LNCaP clone FGC (cell line): ENCODE measurements around the gene RARA.
"Not testable (repeated sequence)": the region's sequence is repeated elsewhere in the genome, so short reads cannot be mapped to it uniquely, and the experiment has no call there.

ENCODE experiments used
- DNase-seq: peaks from one replicate; pipeline ENCODE4 v3.0.0-alpha.2; 2011; ENCODE audit warnings: low read depth
- H3K4me3 ChIP-seq: 2 replicates; pipeline ENCODE4 v1.5.1; 2011; ENCODE audit warnings: mild to moderate bottlenecking, low read depth, low read length, control low read depth
- TF ChIP-seq, protein P1 (sequence below): IDR thresholded peaks from 2 replicates; pipeline ENCODE4 v1.5.1; 2012; ENCODE audit warnings: mild to moderate bottlenecking; ENCODE audit not compliant: control insufficient read depth, insufficient read depth; ENCODE audit errors: extremely low read depth

Gene RARA

DNA sequence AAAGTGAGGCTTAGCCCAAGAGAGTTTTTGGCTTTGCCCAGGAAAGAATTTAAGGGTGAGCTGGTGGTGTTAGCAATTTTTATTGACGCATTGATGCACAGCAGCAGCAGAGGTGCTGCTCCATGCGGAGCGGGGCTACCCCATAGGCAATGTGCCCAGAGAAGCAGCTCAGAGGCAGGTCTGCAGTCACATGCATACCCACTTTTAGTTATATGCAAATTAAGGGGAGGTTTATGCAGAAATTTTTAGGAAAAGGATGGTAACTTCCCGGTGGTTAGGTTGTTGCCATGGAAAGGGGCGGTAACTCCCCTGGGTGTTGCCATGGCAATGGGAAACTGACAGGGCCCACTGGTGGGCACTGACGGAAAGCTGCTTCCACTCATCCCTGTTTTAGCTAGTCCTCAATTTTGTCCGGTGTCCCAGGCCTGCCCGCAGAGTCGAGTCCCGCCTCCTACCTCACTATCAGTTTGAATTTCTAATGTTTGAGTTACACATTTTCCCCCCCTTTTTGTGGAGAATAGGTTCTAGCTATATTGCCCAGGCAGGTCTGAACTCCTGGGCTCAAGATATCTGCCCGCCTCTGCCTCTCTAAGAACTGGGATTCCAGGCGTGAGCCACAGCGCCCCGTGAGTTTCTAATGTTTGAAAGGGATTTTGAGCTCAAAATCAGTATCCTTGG lies 66.0 kb downstream of the RARA start:
- no peak for DNase-seq
- TF ChIP-seq, protein P1, sequence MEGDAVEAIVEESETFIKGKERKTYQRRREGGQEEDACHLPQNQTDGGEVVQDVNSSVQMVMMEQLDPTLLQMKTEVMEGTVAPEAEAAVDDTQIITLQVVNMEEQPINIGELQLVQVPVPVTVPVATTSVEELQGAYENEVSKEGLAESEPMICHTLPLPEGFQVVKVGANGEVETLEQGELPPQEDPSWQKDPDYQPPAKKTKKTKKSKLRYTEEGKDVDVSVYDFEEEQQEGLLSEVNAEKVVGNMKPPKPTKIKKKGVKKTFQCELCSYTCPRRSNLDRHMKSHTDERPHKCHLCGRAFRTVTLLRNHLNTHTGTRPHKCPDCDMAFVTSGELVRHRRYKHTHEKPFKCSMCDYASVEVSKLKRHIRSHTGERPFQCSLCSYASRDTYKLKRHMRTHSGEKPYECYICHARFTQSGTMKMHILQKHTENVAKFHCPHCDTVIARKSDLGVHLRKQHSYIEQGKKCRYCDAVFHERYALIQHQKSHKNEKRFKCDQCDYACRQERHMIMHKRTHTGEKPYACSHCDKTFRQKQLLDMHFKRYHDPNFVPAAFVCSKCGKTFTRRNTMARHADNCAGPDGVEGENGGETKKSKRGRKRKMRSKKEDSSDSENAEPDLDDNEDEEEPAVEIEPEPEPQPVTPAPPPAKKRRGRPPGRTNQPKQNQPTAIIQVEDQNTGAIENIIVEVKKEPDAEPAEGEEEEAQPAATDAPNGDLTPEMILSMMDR = no peak
- H3K4me3 ChIP-seq = no peak overlapping the region

DNA sequence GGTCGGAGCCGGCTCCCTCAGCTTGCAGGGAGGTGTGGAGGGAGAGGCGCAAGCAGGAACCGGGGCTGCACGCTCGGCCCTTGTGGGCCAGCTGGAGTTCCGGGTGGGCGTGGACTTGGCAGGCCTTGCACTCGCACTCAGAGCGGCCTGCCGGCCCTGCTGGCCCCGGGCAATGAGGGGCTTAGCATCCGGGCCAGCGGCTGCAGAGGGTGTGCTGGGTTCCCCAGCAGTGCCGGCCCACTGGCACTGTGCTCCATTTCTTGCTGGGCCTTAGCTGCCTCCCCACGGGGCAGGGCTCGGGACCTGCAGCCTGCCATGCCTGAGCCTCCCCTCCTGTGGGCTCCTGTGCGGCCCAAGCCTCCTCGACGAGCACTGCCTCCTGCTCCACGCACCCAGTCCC lies 66.8 kb downstream of the RARA start:
- not testable (repeated sequence) for H3K4me3 ChIP-seq, DNase-seq

DNA sequence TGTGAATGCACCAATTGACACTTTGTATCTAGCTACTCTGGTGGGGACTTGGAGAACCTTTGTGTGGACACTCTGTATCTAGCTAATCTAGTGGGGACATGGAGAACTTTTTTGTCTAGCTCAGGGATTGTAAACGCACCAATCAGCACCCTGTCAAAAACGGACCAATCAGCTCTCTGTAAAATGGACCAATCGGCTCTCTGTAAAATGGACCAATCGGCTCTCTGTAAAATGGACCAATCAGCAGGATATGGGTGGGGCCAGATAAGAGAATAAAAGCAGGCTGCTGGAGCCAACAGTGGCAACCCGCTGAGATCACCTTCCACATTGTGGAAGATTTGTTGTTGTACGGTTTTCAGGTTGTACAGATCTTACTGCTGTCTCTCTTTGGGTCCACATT lies 67.6 kb downstream of the RARA start:
- DNase-seq, H3K4me3 ChIP-seq: not testable (repeated sequence)

DNA sequence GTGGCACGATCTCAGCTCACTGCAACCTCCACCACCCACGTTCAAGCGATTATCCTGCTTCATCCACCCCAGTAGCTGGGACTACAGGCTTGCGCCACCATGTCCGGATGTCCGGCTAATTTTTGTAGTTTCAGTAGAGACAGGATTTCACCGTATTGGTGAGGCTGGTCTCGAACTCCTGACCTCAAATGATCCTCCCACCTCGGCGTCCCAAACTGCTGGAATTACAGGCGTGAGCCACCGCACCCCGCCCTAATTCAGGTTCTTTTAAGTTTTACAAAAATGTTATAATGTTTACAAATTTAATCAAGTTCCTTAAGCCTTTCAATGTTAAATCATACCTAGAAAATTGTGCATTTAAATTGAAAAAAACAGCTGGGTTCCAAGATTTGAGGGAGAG lies 68.9 kb downstream of the RARA start:
- DNase-seq = no peak
- H3K4me3 ChIP-seq = no peak overlapping the region
- TF ChIP-seq, protein P1 = no peak

DNA sequence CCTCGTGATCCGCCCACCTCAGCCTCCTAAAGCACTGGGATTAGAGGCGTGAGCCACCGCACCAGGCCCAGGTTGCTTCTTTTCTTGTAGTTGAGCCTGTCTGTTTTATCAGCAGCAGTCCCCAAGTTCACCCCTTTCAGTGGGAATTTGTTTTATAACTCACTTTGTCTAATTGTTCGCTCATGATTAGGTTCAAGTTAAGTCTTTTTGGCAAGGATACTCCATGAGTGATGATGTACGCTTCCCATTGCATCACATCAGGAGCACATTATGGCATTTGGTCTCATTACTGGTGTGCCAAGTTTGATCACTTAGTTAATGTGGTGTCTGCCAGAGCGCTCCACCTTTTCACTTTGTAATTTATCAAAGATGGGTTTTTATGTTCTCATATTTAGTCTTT lies 70.0 kb downstream of the RARA start:
- no peak for DNase-seq
- no peak overlapping the region for H3K4me3 ChIP-seq
- TF ChIP-seq, protein P1 = no peak

DNA sequence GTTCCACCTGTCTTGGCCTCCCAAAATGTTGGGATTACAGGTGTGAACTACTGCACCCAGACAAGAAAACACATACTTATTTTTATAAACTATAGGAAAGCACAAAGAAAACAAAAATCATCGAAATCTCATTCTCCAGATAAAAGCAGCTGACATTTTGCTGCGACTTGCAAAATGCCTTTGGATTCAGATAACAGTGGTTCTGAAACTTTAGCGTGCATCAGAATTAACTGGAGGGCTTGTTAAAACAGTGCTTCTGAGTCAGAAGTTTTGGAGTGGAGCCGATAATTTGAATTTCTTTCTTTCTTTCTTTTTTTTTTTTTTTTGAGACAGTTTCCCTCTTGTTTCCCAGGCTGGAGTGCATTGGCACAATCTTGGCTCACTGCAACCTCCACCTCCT lies 73.3 kb downstream of the RARA start:
- H3K4me3 ChIP-seq = no peak overlapping the region
- DNase-seq = no peak
- TF ChIP-seq, protein P1 = no peak

DNA sequence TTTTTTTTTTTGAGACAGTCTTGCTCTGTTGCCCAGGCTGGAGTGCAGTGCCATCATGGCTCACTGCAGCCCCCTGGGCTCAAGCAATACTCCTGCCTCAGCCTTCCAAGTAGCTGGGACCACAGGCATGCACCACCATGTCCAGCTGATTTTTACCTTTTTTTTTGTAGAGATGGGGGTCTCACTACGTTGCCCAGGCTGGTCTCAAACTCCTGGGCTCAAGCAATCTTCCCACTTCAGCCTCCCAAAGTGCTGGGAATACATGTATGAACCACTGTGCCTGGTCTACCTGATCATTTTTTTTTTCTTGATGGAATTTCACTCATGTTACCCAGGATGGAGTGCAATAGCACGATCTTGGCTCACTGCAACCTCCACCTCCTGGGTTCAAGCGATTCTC lies 77.6 kb downstream of the RARA start:
- DNase-seq, H3K4me3 ChIP-seq: not testable (repeated sequence)

DNA sequence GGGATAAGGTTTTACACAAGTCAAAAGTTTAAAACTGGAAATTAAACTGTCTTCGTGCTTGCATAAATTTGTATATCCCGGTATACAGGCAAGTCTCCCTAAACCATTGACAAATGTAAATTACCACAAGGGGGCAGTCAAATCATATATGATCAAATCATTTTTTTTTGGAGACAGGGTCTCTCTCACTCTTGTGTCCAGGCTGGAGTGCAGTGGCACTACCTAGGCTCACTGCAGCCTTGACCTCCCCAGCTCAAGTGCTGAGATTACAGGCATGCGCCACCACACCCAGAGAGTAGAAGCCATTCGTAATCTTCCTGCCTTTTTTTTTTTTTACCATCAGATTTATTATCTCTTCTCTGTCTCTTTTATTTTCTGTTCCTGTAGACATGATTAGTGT lies 90.2 kb downstream of the RARA start:
- no peak overlapping the region for H3K4me3 ChIP-seq
- TF ChIP-seq, protein P1 = peak; percentile 48
- no peak for DNase-seq

DNA sequence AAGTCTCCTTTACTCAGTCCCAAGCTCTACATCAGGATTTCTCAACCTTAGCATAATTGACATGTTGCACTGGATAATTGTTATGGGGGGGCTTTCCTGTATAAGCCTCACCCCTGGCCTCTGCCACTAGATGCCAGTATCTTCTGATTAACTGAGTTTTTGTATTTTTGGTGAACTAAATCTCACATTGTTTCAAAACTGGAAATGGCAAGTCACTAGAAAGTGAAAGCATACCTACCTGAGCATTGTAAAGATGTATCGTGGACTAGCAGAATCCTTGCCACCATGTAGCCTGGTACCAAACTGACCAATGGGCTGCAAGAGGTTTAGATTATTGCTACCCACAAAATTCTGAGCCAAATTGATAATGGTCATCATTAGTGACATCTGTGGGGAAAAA lies 93.7 kb downstream of the RARA start:
- no peak overlapping the region for H3K4me3 ChIP-seq
- TF ChIP-seq, protein P1 = no peak
- DNase-seq = no peak
